HepG2 (cell line): ENCODE measurements around the gene GAS2L2. TPM values are rescaled to one million over a fixed set of nuclear protein-coding genes. Genes with fewer than 3 reads are reported as not detected.

Source experiments
- ZBTB40 ChIP-seq, 2 experiments: fragments of 450-650 bp in 1 of 2; sonication (generic) in 1 of 2; formaldehyde crosslinking in 1 of 2; IDR thresholded peaks; 2 replicates each; pipeline versions ENCODE4 v1.6.1 to v1.8.0; 2016 to 2022; ENCODE audit warnings: antibody characterized with exemption in 1 of 2, mild to moderate bottlenecking in 1 of 2, missing genetic modification reagents in 1 of 2
- polyA plus RNA-seq, 8 experiments: library from polyadenylated mRNA; depleted of rRNA in 3 of 8; stranded (reverse) in 7 of 8; unstranded in 1 of 8; fragments of >200 nt; fragmentation: Illumina TruSeq in 4 of 8; extraction: Trizol in 4 of 8; gene quantifications; 2 replicates each; pipeline versions ENCODE4 v1.2.1 to v1.2.3, GENCODE V29; 2011 to 2016; ENCODE audit warnings: low read depth in 4 of 8, missing spikeins in 1 of 8, mixed read lengths in 1 of 8; ENCODE audit not compliant: insufficient read depth in 1 of 8
- total RNA-seq, 5 experiments: library from RNA; depleted of rRNA; stranded (reverse); fragments of >200 nt; fragmentation: Illumina TruSeq; extraction: Trizol; gene quantifications; 2 replicates each; pipeline ENCODE4 v1.2.3, GENCODE V29; 2016; ENCODE audit warnings: low read depth in 1 of 5
- TF ChIP-seq, protein P1 (sequence below): sonication (generic); formaldehyde crosslinking; IDR thresholded peaks from 2 replicates; pipeline ENCODE4 v1.8.1; 2023; ENCODE audit warnings: mild to moderate bottlenecking, missing genetic modification reagents

The GAS2L2 gene
- total and polyA plus RNA-seq, 2 of the 13 experiments (the other 11 are each of a cell fraction or from before 2014, with no cell fraction given), result not detected

- TF ChIP-seq ZBTB40 (IDR thresholded peaks at IDR 0.05), result no peak
- no peak for TF ChIP-seq ZBTB40 (CRISPR knock-in tag; IDR thresholded peaks at IDR 0.05)
- TF ChIP-seq, protein P1, sequence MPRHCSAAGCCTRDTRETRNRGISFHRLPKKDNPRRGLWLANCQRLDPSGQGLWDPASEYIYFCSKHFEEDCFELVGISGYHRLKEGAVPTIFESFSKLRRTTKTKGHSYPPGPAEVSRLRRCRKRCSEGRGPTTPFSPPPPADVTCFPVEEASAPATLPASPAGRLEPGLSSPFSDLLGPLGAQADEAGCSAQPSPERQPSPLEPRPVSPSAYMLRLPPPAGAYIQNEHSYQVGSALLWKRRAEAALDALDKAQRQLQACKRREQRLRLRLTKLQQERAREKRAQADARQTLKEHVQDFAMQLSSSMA (CRISPR knock-in tag), result no peak
Observed at GRCh38 chr17:35796942-35797341, 43.9 kb upstream of the GAS2L2 start (continued).
